Activated T-cell treated with anti-CD3 and anti-CD28 coated beads, Interleukin-2, amount 50 U/mL, for 1 hour (primary cell): Measurements from ENCODE around the gene ANKRD24.
"Not testable (repeated sequence)": the region's sequence is repeated elsewhere in the genome, so short reads cannot be mapped to it uniquely, and the experiment has no call there.

Source experiments
- DNase-seq: peaks from one replicate; pipeline ENCODE4 v3.0.0-alpha.2; 2020

The ANKRD24 gene

GRCh38 chr19:4199699-4200293 lies 17.3 kb downstream of the ANKRD24 start:
- no peak for DNase-seq

GRCh38 chr19:4200940-4201542 lies 18.6 kb downstream of the ANKRD24 start:
- DNase-seq: no peak

DNA sequence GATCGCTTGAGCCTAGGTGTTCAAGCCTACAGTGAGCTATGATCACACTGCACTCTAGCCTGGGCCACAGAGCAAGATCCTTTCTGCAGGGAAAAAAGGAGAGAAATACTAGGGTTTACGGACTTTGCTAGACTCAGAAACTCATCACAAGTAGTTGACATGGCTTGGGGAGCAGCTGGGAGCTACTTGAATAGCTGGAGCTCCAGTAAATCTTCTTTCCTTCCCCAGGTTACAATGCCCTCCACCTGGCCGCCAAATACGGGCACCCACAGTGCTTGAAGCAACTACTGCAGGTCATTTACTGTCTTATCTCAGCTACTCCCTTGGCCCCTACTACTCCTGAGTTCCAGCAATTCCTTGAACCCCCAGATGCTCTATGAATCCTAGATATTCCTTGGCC lies 19.3 kb downstream of the ANKRD24 start:
- no peak for DNase-seq

GRCh38 chr19:4206818-4207484 lies 24.5 kb downstream of the ANKRD24 start:
- DNase-seq: no peak

DNA sequence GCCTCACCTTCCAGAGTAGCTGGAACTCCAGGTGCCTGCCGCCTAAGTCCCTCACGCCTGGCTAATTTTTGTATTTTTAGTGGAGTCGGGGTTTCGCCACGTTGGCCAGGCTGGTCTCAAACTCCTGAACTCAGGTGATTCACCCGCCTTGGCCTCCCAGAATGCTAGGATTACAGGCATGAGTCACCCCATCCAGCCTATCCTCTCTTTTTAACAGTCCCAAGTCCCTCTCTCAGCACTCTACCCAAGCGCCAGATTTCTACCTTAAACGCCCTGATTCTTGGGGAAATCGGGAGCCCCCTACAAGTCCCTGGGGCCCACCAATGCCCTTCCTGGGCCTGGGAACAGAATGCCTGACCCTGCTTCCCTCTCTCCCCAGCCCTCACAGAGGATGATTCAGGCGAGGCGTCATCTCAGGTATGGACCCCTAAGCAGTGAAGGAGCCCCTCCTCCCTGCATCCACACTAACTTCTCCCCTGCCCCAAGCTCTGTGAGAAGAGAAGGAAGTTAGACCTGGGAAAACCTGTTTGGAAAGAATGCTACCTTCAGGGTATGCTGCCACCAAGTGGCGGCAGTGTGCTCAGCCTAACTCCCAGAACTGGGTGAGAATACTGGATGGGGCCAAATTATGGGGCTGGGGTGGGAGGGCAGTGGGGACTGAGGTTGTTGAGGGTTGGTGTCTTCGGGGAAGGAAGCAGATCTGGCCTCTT lies 26.1 kb downstream of the ANKRD24 start:
- DNase-seq: no peak

- no peak for DNase-seq
Observed at GRCh38 chr19:4210166-4210731, 27.8 kb downstream of the ANKRD24 start.

GRCh38 chr19:4213116-4213515 lies 30.6 kb downstream of the ANKRD24 start:
- no peak for DNase-seq

DNA sequence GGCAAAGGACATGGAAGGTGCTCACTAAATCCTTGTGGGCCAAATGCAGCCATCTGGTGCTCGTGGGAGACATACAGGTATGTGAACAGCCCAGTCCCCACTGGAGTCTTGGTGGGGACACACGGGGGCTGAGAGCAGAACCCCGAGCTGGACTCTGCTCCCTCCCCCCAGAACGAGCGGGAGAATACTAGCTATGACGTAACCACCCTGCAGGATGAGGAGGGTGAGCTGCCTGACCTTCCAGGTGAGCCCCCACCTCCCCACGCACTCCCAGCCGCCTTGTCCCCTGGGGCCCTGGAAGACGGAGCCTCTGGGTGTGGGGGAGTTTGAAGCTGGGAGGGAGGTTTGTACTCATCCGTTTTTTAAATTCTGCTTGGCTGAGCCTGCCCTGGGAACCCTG lies 33.3 kb downstream of the ANKRD24 start:
- no peak for DNase-seq

DNA sequence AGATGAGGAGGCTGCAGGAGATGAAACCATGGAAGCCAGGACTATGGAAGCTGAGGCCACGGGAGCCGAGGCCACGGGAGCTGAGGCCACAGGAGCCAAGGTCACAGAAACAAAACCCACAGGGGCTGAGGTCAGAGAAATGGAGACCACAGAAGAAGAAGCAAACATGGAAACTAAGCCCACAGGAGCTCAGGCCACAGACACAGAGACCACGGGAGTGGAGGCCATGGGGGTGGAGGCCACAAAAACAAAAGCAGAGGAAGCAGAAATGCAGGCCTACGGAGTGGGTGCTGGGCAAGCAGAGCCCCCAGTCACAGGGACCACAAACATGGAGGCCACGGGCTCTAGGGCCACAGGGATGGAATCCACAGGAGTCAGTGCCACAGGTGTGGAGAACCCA lies 34.4 kb downstream of the ANKRD24 start:
- DNase-seq: no peak

GRCh38 chr19:4217429-4218264 lies 35.2 kb downstream of the ANKRD24 start:
- DNase-seq: no peak

DNA sequence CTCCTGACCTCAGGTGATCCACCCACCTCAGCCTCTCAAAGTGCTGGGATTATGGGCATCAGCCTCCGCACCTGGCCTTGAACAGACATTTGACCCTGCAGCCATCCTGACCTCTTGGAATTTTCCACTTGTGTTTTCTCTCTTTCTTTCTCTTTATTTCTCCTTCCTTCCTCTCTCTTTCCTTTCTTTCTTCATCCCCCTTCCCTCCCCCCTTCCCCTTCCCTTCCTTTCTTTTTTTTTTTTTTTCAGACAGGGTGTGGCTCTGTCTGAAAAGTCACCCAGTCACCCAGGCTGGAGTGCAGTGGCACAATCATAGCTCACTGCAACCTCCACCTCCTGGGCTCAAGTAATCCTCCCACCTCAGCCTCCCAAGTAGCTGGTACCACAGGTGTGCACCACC lies 36.0 kb downstream of the ANKRD24 start:
- not testable (repeated sequence) for DNase-seq

GRCh38 chr19:4220188-4220587 lies 37.7 kb downstream of the ANKRD24 start:
- DNase-seq: no peak

GRCh38 chr19:4224470-4224869 lies 42.0 kb downstream of the ANKRD24 start:
- DNase-seq: no peak

- DNase-seq: no peak
Observed at GRCh38 chr19:4225885-4226284, 43.4 kb downstream of the ANKRD24 start.

- DNase-seq: no peak
Observed at GRCh38 chr19:4227771-4228170, 45.3 kb downstream of the ANKRD24 start.

DNA sequence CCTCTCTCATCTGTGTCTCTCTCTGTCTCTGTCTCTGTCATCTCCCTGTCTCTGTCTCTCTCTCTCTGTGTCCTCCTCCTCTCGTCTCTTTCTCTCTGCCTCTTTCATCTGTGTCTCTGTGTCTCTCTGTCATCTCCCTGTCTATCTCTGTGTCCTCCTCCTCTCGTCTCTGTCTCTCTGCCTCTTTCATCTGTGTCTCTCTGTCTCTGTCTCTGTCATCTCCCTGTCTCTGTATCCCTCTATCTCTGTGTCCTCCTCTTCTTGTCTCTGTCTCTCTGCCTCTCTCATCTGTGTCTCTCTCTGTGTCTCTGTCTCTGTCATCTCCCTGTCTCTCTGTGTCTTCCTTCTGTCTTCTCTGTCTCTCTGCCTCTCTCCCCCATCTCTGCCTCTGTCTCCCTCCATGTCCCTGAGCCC lies 46.3 kb downstream of the ANKRD24 start:
- no peak for DNase-seq

DNA sequence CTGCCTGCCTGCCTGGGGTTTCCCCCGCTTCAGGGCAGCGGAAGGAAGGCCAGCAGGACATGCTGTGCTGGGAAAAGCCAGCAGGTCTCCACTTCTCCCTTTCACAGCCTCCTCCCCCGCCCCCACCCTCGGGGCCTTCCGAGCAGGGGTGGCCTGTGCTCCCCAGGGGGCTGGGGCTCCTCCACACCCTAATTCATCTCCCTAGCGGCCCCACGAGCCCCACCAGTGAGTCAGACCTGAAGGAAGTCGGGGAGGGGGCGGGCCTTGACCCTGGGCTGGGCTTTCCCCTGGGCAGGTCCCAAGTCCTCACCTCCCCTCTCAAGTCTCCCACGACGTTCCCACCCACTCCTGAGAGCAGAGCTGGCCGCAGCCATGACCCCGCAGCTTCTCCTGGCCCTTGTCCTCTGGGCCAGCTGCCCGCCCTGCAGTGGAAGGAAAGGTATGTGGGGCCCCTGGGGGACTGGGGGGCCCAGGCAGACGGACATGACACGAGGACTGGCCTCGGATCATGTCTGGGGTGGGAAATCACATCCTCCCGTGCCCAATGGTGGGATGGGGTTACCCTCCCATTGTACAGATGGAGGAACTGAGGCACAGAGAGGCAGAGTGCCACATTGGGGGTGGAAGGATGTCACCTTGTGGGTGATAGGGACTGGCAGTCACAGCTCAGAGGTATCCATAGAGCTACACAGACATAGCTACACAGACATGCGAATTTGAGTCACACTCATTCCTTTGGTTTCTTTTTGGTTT lies 46.9 kb downstream of the ANKRD24 start, which contains the start of gene EBI3:
Gene EBI3 (plus strand): TSS at position 345 of the 753 bp plus-strand sequence. CDS start 28 bp downstream, at position 373.
- no peak for DNase-seq

- not testable (repeated sequence) for DNase-seq
Observed at GRCh38 chr19:4230237-4230636, 47.7 kb downstream of the ANKRD24 start.

DNA sequence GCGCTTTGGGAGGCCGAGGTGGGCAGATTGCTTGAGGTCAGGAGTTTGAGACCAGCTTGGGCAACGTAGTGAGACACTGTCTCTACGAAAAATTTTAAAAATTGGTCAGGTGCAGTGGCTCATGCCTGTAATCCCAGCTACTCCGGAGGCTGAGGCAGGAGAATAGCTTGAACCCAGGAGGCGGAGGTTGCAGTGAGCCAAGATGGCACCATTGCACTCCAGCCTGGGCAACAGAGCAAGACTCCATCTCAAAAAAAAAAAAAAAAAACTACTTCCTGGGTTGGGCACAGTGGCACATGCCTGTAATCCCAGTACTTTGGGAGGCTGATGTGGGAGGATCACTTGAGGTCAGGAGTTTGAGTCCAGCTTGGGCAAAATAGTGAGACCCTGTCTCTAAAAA lies 49.0 kb downstream of the ANKRD24 start:
- not testable (repeated sequence) for DNase-seq

- not testable (repeated sequence) for DNase-seq
Observed at GRCh38 chr19:4232139-4232538, 49.6 kb downstream of the ANKRD24 start.

DNA sequence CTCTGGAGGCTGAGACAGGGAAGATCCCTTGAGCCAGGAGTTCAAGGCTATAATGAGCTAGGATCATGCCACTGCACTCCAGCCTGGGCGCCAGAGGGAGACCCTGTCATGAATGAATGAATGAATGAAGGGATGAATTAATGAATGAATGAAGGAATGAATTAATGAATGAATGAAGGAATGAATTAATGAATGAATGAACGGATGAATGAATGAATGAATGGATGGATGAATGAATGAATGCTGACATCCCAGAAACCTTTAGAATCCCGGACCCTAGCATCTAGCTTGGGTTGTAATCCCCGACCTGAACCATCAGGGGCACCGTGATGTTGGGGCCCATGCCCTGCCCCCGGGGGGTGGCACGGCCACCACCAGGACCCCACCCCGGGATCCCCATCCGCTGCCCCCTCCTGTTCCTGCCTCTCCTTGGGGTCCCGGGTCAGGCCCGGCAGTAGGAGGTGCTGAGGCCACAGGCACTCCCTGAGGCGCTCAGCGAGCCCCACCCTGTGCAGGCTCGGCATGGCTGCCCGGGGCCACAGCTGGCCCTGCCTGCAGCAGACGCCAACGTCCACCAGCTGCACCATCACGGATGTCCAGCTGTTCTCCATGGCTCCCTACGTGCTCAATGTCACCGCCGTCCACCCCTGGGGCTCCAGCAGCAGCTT lies 50.3 kb downstream of the ANKRD24 start:
- no peak for DNase-seq
